HG03139 (cell line): ENCODE data around the gene CCDC8.
"Not testable (repeated sequence)": the region's sequence is repeated elsewhere in the genome, so short reads cannot be mapped to it uniquely, and the experiment has no call there.

Experiments
- ATAC-seq: cut with Tn5 transposase; IDR thresholded peaks from one replicate; pipeline ENCODE4 v1.9.1; 2021; ENCODE audit not compliant: unreplicated experiment

Gene CCDC8

DNA sequence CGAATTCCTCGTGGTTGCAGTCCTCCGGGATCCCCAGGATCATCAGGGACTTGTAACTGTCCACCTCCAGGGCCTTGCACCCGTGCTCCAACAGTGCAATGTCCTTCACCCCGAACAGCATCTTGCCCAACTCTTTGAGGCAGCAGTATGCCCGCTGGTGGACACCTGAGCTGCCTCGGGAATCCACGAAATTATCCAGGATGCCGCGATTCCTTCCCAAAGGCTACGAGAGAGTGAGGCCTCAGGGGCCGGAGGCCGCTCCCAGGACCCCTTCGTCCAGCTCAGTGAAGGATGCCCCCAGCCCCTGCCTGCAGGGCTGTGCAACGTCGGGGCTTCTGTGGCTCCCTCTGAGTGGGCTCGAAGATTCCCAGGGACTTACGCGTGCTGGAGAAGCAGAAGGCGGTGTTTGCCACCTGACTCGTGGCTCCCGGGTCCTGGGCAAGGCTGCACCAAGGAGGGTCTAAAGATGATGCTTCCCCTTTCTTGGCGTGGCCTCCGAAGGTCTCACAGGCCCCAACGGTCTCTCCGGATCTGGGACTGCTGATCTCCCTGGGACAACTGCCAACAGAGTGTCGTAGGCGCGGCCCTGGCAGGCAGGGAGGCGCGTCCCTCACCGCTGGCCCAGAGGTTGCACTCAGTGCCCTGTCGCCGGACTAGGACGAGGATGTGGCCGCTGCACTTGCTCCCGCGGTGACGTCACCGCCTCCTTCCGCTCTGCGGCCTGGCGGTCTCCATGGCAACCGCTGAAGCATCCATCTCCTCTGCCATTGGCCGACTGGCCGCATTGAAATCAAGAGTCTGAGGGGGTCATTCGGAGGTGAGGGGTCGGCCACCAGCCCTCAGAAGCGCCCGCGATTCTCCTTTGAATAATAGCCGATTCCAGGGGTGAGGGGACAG is 15.1 kb upstream of the CCDC8 start, which contains the start of gene PNMA8C:
Gene PNMA8C (minus strand): TSS at position 698 of the 897 bp plus-strand sequence. CDS start 577 bp downstream, at position 121.
- ATAC-seq = no peak

DNA sequence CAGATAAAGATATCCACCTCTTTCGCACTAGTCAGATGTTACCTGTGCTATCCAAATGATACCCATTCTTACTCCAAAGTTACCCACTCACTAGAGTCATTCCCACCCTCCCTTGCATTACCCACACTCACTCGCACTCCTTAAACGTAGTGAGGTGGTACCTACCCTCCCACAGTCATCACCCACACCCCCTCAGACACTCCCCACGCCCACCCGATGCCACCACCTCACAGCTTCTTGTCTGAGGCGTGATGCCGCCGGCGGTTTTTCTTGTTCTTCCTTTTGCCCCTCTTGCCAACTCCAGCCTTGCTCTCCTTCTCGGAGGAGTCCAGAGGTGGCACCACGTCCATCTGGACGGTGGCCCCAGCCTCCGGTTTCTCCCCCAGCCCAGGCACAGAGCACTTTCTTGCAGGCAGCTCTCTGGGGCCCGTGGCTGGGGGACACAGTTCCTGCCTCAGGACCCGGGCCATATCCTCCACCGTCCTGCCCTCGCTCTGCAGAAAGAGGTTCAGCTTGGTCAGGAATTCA is 14.2 kb upstream of the CCDC8 start:
- ATAC-seq = no peak

DNA sequence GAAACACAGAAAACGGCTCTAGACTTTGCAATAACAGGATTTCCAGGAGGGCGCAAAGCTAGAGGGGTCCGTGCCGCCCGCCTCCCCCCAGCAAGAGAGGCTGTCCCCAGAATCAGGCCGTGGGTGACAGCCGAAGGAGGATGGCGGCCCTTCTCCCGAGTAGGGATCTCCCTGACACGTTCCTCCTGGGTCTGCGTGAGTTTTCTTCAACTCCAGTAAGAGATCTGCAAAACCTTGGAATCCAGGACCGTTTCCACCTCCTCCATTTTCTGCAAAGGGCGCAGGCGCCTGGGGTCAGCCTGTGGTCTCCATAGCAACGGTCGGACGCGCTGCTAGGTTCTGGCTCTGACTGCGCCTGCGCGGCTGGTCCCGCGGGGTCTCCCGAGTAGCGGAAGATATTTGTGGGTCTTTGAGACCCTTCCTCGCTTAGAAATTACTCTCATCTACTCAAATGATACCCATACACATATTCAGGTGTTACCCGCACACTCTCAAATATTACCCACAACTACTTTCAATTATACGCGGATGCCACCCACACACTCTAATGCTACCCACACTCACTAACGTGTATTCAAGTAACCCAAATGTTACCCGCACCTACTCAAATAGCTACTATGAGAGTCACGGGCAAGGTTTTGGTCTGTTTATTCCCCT is 13.3 kb upstream of the CCDC8 start:
- ATAC-seq = no peak

DNA sequence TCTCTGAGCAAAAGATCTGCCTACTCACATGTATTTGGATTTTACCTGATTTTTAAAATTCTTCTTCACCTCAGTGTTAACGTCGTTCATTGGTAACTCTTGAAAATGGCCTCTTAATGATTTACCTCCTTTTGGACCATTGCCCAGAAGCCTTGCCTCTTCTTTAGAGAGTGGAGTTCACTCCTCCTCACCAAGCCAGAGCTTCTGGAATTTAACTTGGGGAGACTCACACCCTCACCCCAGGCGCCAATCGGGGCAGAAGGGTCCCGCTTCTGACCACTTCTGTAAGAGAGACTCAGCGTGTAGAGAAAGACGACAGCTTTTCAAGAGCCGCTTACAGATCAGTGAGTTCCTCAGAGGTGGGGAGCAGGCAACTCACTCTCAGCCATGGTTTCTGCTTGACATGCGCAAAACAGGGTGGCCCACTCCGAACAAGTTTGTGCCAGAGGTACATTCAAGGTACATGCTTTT is 12.7 kb upstream of the CCDC8 start:
- no peak for ATAC-seq

DNA sequence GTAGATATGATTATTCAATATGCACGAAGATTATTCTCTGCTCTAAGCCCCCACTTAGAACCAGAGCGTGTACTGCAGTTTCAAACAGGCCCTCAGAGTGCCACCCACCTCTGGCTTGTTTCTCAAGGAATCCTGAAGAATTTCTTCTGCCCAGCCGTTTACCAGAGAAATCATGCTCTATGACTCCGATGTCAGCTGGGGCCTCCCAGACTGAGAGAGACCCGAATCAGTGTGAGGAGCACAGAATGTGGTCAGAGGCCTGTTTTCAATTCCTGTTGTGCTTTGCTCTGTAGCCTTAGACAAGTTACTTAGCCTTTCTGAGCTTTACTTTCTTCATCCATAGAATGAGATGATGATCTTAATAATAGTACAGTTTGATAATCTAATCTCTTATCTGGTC is 9.8 kb upstream of the CCDC8 start:
- no peak for ATAC-seq

DNA sequence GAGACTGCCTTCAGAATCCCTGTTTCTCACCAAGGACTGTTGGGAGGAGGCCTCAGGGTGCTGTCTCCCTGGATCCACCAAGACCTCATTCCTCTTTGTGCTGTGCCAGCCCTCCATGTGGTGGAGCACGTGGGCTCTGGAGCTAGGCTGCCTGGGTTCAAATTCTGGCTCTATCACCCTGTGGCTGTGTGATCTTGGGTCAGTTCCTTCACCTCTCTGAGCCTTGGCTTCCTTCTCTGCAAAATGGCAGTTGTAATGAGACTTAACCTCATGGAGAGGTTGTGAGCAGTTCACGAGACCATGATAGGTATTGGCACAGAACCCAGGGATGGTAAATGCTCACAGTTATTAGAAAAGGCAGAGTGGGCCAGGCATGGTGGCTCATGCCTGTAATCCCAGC is 9.0 kb upstream of the CCDC8 start:
- ATAC-seq = no peak

DNA sequence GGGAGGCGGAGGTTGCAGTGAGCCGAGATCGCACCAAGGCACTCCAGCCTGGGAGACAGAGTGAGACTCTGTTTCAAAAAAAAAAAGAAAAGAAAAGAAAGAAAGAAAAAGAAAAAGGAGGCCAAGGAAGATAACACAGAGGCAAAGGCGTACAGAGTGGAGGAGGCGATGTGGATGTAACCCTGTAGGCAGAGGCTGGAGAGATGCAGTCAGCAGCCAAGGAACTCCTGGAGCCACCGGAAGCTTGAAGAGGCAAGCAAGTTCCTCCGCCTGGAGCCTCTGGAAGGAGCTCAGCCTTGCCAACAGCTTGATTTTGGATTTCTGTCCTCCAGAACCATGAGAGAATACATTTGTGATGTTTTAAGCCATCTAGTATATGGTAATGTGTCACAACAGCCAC is 6.7 kb upstream of the CCDC8 start:
- no peak for ATAC-seq

DNA sequence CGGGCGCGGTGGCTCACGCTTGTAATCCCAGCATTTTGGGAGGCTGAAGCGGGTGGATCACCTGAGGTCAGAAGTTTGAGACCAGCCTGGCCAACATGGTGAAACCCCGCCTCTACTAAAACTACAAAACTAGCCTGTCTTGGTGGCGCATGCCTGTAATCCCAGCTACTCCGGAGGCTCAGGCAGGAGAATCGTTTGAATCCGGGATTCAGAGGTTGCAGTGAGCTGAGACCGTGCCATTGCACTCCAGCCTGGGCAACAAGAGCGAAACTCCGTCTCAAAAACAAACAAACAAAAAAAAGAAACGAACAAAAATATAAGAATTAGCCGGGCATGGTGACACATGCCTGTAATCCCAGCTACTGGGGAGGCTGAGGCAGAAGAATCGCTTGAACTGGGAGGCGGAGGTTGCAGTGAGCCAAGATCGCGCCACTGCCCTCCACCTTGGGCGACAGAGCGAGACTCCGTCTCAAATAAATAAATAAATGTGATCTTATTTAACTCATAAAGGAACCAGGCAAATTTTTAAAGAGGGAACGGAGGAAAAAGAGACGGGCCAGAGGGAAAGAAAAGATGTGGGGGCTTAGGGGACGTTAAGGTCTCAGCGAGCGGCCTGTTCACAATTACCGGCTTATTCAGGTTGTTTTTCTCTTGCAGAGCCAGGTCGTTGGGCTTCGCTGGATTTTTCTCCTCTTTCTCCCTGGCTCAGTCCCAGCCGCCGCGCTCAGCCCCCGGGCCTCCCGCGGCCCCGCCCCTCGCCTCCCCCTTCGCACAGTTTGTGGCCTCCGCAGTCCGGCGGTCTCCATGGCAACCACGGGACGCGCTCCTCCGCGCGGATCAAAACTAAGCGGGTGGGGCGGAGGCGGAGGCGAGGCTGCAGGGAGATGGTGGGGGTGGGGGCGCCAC is 2.7 kb upstream of the CCDC8 start:
- not testable (repeated sequence) for ATAC-seq

DNA sequence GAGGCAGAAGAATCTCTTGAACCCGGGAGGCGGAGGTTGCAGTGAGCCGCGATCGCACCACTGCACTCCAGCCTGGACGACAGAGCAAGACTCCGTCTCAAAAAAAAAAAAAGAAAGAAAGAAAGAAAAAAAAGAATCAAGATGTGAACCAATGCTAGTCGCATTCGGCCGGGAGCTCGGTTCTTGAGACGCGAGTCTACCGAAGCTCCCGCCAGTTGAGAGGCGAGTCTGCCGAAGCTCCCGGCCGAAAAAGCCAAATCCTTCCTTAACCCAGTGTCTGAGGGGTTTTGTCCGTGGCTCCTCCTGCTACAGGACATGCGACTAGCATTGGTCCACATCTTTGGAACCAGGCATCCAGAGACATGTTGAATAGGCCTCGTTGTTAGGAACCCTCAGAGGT is 1.5 kb upstream of the CCDC8 start:
- not testable (repeated sequence) for ATAC-seq

DNA sequence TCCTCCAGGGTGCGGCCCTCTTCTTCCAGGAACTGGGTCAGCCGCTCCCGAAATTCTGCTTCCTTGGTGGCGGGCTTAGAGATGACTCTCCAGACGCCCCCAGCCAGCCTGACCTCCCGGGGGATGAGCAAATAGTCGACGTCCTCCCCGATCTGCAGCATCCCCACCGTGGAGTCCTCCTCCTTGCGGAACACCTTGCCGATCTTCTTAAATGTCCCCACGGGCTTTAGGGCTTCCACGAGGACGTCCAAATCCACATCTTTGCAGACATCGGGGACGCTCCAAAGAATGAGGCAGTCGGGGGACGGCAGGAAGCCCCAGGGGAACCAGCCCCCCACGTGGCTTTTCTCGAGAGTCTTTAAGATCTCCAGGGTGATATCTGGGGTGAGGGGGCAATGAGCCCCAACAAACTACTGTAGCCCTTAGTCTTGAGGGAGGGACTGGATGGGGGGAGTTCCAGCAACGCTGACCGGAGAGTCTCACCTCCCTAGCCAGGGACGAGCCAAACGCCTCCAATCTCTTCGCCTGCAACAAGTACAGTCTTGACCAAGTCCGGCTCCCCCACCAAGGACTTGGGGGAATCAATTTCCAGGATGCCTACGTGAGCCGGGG is 608 bp downstream of the CCDC8 start:
- ATAC-seq = no peak

DNA sequence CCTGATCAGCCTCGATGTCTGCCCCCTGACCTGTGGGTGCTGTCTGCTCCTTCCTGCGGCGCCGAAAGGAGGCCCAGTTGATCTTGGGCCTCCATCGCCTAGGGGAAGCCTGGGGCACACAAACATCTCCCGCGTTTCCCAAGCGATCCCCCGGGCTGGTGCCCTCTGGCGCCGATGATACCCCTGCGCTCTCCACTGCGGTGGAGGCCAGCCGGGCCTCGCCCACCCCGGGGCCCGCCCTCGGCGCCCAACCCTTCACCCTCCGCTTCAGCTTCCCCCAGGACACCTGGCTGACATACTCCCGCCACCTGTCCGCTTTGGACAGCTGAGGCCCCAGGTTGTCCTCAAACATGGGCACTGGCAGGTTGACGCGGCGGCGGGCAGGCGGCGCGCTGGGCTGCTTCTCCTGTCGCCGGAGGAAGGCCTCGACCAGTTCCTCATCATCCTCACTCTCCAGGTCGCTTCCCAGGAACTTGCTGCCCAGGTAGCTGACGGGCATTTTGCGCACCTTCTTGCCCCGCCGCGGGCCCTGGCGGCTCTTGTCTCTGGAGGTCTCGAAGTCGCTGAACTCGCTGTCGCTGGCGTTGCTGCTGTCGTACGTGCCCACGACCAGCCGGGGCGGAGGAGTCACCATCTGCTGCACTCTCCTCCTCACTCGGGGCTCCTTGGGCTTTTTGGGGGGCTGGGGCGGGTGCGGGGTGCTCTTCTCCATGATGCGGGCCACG is 1.3 kb downstream of the CCDC8 start:
- no peak for ATAC-seq

DNA sequence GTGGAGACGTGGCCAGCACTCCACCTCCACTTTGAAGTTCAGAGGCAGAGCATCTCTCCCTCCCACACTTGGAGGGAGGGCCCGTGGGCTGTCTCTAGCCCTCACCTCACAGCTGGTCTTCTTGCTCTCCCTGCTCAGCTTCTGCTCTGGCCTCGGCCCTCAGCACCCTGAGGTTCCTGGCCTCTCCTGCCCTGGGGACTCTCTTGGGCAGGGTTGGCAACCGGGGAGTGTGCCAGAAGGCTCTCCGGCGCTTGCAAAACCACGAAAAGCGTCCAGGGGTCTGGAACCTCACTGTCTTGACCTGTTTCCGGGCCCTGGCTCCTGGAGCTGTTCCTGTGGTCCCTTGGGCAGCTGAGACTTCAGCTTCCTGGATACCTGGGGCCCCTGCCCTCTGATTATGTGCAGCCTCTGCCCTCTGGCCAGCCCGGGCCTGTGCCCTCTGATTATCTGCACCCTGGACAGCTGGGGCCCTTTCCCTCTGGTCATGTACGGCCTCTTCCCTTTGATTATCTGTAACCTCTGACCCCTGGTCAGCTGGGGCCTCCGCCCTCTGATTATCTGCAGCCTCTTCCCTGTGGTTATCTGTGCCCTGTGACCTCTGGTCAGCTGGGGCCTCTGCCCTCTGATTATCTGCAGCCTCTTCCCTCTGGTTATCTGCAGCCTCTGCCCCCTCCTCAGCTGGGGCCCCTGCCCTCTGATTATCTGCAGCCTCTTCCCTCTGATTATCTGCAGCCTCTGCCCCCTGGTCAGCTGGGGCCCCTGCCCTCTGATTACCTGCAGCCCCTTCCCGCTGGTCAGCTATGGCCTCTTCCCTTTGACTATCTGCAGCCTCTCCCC is 2.1 kb downstream of the CCDC8 start:
- no peak for ATAC-seq

DNA sequence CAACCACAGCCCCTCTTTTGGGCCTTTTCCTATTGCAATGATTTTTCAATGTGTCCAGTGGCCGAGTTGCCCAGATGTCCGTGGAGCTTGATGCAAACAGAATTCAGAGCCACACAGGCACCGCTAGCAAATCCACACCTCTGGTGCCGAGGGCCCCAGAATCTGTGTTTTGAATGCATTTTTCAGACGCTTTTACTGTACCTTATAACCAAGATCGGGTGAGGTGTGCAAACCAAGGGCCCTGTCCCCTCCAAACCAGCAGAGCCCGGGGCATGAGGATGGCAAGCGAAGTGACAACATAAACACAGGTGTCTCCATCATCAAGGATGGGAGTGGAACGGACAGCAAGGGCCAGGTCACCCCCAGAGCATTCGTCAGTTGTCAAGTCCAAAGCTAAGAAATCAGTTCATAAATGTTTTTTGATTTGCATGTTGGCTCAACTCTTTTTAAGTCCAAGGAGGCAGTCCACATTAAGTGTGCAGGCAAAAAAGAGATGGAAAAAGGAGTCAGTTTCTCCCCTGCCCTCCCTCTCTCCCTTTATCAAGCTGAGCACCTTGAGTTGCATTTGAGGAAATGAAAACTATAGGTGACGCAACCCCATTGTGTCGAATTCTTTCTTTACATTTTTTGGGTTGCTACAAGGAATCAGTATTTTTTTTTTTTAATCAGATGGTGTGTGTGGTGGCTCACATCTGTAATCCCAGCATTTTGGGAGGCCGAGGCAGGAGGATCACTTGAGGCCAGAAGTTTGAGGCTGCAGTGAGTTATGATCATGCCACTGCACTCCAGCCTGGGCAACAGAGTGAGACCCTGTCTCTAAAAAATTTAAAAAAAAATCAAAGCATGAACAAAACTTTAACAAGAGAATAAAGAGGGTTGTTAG is 2.9 kb downstream of the CCDC8 start:
- no peak for ATAC-seq

DNA sequence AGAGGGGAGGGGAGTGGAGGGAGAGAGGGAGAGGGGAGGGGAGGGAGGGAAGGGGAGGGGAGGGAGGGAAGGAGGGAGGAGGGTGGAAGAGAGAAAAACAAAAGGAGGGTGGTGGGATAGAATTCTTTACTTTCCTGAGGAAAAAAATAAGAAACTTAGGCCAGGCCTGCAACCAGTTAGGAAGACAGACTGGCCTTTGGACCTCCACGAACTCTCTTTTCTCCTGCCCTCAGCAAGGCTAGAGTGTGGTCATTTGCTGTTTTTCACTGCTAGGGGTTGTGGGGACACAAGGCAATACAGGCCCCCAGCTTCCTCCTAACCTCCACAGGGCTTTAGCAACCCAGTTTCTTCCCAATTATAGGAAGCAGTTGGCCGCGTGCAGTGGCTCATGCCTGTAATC is 4.2 kb downstream of the CCDC8 start:
- ATAC-seq = no peak

DNA sequence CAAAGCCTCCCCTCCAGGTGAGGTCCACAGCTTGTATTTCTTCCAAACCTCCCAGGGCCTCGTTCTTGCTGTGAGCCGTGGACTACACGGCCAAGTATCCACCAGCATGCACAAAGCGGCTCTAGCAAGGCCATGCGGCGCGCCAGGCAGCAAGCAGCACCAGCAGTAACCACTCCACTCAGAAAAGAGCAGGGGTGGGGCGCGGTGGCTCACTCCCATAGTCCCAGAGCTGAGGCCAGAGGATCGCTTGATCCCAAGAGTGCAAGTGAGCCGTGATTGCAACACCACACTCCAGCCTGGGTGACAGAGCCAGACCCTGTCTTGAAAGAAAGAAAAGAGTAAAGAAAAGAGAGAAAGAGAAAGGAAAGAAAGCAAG is 4.7 kb downstream of the CCDC8 start:
- ATAC-seq = no peak

DNA sequence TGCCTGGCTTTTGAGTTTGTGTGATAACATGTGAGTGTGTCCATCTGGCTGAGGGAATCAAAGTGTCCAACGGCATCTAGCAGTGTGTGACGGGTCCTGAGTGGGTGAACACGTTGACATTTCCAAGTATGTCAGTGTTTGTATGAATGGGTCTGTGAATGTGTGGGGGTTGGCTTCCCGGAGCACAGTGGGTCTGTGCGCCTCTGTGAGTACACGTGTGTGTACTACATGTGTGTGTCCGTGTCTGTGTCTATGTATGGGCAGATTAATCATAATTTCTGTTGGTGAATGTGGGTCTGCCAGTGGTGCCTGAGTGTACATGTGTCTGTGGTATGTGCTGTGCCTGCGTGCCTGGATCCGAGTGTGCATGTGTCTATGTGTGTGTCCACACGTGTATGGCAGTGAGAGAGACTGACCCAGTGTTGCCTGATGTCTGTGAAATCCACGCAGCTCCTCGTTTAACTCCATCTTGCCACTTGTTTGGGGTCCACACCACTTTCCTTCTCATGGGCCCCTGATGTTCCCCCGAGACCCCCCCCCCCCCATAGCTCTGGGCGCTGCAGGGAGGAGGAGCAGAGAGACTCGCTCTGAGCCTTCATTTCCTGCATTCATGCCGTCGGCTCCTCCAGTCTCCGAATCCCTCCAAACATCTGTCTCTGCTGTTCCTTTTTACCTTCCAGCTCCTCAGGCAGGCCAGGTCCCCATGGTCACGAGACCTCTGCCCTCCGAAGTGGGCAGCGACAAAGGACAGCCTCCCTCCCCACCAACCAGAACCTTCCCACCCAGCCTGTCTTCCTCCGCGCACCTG is 5.3 kb downstream of the CCDC8 start:
- ATAC-seq = no peak

DNA sequence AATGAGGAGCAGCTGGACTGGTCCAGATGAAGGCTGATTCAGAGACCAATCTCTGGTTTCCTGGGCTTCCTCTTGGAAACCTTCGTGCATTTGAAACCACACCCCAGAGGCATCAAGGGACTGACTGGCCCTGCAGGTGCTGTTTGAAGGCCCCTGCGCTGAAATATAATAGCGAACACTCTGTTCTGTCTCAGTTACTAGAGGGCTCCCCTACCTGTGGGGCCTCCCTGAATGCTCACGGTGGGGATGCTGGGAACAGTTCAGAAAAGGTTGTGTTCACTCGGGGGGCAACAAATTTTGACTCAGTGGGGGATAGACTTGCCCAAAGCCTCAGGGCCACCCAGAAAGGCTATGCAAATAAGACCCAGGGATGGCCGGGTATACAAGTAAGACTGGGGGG is 6.4 kb downstream of the CCDC8 start:
- no peak for ATAC-seq
